Measurements from ENCODE around the gene ENG. TPM values are rescaled to one million over a fixed set of nuclear protein-coding genes. Genes with fewer than 3 reads are reported as not detected.
"Not testable (repeated sequence)": the region's sequence is repeated elsewhere in the genome, so short reads cannot be mapped to it uniquely, and the experiment has no call there.

The ENG gene
- total RNA-seq, 2 experiments from 2014 or later: 19.0 to 20.5 TPM

DNA sequence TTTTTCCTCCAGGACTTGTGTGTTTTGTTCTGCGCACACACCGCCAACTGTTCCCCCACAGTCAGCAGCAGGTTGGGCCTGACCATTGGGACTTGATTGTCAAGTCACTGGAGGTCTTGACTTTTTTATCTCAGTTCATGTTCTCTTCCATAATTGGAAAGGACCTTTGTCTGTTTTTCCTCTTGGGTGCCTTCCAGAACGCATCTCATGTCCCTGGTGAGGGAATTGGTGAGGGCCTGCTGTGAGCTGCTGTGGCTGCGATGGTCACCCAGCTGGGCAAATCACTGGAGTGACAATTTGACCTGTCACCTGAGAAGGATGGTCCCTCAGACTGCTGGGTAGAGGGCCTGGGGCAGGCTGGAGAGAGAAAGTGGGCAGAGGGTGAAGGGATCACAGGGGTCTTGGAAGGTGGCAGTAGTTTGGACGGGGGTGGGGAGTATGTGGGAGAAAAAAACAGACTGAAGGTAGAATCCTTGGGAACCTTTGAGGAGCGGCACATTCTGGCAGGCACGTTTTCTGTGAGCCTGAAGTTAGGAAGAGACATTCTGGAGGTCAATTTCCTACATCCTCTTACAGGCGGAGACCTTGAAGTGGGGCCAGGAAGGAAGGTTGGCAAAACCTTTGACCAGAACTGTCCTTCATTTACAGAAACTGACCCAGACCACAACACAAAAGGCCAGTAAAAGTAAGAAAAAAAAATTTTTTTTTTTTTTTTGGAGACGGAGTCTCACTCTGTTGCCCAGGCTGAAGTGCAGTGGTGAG is 64.2 kb downstream of the ENG start:
- CTCF ChIA-PET: interaction anchor here (2.3 kb wide), 1 partner anchor 79 kb away, joined by 6 read pairs; no protein-coding TSS in a partner anchor
- POLR2A ChIA-PET: interaction anchor here (3.5 kb wide), 1 partner anchor 11 kb away, joined by 22 read pairs; no protein-coding TSS in a partner anchor

GRCh38 chr9:127789179-127789578 is 65.3 kb downstream of the ENG start:
- ChIA-PET POLR2A (interaction anchor here (0.5 to 3.5 kb wide), 2 partner anchors 12 to 54 kb away, joined by 3 to 22 read pairs; partner anchors contain the start of gene TOR2A), CTCF (interaction anchor here (1.3 to 2.6 kb wide), 4 partner anchors 12 to 126 kb away, joined by 3 to 13 read pairs (median 6); partner anchors contain the start of gene TOR2A)

GRCh38 chr9:127788337-127789011 is 66.0 kb downstream of the ENG start:
- CTCF ChIA-PET: interaction anchor here (1.0 to 2.6 kb wide), 6 partner anchors 13 to 133 kb away, joined by 3 to 13 read pairs (median 6); partner anchors contain the start of gene TOR2A
- POLR2A ChIA-PET: interaction anchor here (0.6 to 3.5 kb wide), 3 partner anchors 13 to 341 kb away, joined by 3 to 22 read pairs (median 3); no protein-coding TSS in a partner anchor

DNA sequence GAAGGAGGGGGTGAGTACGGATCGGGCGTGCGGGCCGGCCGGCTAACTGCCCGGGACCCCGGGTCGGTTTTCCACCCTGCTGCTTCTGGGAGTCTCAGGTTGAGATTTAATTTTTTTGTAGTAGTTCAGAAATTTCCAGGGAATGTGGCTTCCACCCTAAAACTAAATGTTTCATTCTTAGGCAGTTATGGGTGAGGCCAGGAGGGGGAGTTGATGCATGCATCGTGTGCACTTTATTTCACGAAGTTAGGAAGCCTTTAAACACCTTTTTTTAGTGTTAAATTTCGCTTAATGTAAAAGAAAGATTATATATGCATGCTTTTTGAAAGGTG is 67.7 kb downstream of the ENG start:
- CTCF ChIA-PET: interaction anchor here (1.0 to 2.6 kb wide), 5 partner anchors 14 to 135 kb away, joined by 4 to 13 read pairs (median 8); partner anchors contain the start of gene TOR2A
- POLR2A ChIA-PET: no interaction called here

- ChIA-PET POLR2A (interaction anchor here (0.6 to 2.2 kb wide), 7 partner anchors 10 to 118 kb away, joined by 3 to 10 read pairs (median 4); partner anchors contain the start of gene PTRH1), CTCF (interaction anchor here (0.6 to 2.6 kb wide), 13 partner anchors 8 to 151 kb away, joined by 3 to 28 read pairs (median 7); partner anchors contain the start of genes TOR2A and TTC16)
Measured at GRCh38 chr9:127785933-127786772, 68.3 kb downstream of the ENG start, which contains the start of gene CDK9. CDK9 (plus strand) TSS chr9:127786034; CDS start chr9:127786149, 115 bp downstream.

GRCh38 chr9:127785023-127785932 is 69.2 kb downstream of the ENG start:
- ChIA-PET CTCF (interaction anchor here (0.6 to 2.5 kb wide), 21 partner anchors 9 to 889 kb away, joined by 3 to 28 read pairs (median 5); partner anchors contain the start of genes TOR2A and TTC16), POLR2A (interaction anchor here (0.6 to 2.2 kb wide), 9 partner anchors 9 to 361 kb away, joined by 3 to 10 read pairs (median 4); partner anchors contain the start of genes PTRH1, TOR2A and ZNF79)

- POLR2A ChIA-PET: interaction anchor here (0.6 to 1.2 kb wide), 4 partner anchors 9 to 20 kb away, joined by 3 to 6 read pairs (median 3); partner anchors contain the start of gene FPGS
- CTCF ChIA-PET: interaction anchor here (0.5 to 2.5 kb wide), 13 partner anchors 12 to 300 kb away, joined by 3 to 28 read pairs (median 5); partner anchors contain the start of gene TOR2A
Measured at GRCh38 chr9:127783111-127784008, 71.1 kb downstream of the ENG start.

DNA sequence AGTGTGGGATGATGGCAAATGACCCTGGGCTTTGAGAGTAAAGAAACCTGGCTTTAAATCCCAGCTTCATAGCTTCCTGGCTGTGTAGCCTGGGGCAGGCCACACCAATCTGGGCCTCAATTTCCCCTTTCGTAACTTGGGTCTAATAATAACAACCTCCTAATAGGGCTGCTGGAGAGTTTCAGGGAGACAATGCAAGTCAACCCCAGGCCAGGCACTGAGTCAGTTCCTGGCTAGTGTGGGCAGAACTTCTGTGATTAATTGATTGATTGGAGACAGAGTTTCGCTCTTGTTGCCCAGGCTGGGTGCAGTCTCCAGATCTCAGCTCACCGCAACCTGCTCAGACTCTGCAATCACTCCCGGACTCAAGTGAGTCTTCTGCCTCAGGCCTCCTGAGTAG is 72.7 kb downstream of the ENG start:
- POLR2A ChIA-PET: no interaction called here
- CTCF ChIA-PET: interaction anchor here (1.6 kb wide), 1 partner anchor 11 kb away, joined by 7 read pairs; no protein-coding TSS in a partner anchor

GRCh38 chr9:127780909-127781308 is 73.5 kb downstream of the ENG start:
- CTCF ChIA-PET: interaction anchor here (1.0 kb wide), 1 partner anchor 10 kb away, joined by 3 read pairs; no protein-coding TSS in a partner anchor
- POLR2A ChIA-PET: not testable (repeated sequence)

- CTCF ChIA-PET: interaction anchor here (0.7 to 1.2 kb wide), 3 partner anchors 9 to 141 kb away, joined by 3 to 4 read pairs (median 3); no protein-coding TSS in a partner anchor
- POLR2A ChIA-PET: interaction anchor here (0.8 kb wide), 1 partner anchor 136 kb away, joined by 4 read pairs; the partner anchor contains the start of gene ST6GALNAC4
Measured at GRCh38 chr9:127780126-127780885, 74.2 kb downstream of the ENG start.

DNA sequence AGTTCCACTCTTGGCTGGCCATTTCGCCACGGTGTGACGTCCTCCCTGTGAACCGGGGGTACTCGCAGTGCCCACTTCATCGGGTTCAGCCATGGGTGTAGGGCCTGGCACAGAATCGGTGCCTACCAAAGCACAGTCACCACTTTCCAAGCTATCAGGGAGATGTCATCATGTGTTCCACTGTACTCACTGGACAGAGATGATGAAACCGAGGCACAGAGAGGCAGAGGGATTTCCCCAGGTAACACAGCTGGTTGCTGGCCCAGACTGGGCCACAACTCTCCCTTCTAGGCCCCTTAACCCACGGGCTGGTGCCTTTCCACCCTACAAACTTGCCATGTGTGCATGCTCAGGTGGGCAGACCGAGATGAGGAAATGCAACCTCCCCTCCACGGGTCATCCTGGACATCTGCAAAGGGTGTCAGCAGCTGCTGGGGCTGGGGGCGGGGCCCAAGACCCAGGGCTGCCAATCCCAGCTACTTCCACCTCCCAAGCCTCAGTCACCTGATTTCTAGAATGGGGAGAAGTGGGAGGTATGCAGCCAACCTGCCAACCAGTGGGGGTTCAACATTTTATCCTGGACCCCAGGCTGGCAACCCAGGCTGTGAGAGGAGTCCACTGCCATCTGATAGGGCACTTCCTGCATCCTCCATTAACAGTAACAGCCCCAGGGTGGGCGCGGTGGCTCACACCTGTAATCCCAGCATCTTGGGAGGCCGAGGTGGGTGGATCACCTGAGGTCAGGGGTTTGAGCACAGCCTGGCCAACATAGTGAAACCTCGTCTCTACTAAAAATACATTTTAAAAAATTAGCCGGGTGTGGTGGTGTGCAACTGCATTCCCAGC is 75.1 kb downstream of the ENG start:
- CTCF ChIA-PET: interaction anchor here (0.7 to 1.9 kb wide), 6 partner anchors 9 to 142 kb away, joined by 3 to 9 read pairs (median 4); partner anchors contain the start of gene TOR2A
- POLR2A ChIA-PET: interaction anchor here (0.5 to 1.6 kb wide), 10 partner anchors 9 to 288 kb away, joined by 3 to 7 read pairs (median 4); partner anchors contain the start of genes FPGS, NAIF1, PTRH1 and TOR2A

GRCh38 chr9:127778280-127779135 is 76.0 kb downstream of the ENG start, which contains the start of gene SH2D3C:
SH2D3C (minus strand) TSS chr9:127778666; CDS start chr9:127778627, 39 bp downstream.
- POLR2A ChIA-PET: interaction anchor here (0.5 to 1.6 kb wide), 11 partner anchors 8 to 289 kb away, joined by 3 to 7 read pairs (median 4); partner anchors contain the start of genes FPGS, NAIF1, PTRH1 and TOR2A
- CTCF ChIA-PET: interaction anchor here (0.7 to 1.9 kb wide), 7 partner anchors 9 to 139 kb away, joined by 3 to 9 read pairs (median 3); partner anchors contain the start of gene TOR2A

- ChIA-PET POLR2A (interaction anchor here (0.7 to 1.3 kb wide), 2 partner anchors 126 to 133 kb away, joined by 3 to 5 read pairs; no protein-coding TSS in a partner anchor), CTCF (interaction anchor here (0.7 to 1.9 kb wide), 3 partner anchors 10 to 140 kb away, joined by 3 to 9 read pairs (median 3); partner anchors contain the start of gene TOR2A)
Measured at GRCh38 chr9:127777368-127777980, 77.0 kb downstream of the ENG start.
